Activated CD8-positive, alpha-beta memory T cell treated with anti-CD3 and anti-CD28 coated beads, Interleukin-2, amount 50 U/mL, for 4 hours (primary cell): ENCODE results near the gene HS3ST5.
"Not testable (repeated sequence)": the region's sequence is repeated elsewhere in the genome, so short reads cannot be mapped to it uniquely, and the experiment has no call there.

Source experiments
- DNase-seq: peaks from one replicate; pipeline ENCODE4 v3.0.0-alpha.2; 2020

The HS3ST5 gene

DNA sequence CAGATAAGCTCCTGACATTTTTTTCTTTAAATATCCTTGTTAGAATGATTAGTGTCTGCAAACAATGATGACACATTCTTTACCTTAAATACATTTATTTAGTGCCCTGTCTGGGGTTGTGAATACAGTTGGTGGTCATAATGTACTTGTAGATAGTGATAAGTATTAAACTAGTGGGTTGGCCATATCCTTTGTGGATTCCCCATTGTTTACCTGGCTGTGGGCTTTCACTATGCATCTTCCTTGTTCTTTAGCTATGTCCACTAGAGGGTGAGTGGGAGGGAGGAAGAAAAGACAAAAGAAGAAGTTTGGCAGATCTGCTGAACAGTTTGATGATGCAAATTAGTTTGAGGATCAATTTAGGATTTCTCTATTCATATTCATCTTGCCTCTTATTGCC is 15.7 kb downstream of the HS3ST5 start:
- DNase-seq: no peak

DNA sequence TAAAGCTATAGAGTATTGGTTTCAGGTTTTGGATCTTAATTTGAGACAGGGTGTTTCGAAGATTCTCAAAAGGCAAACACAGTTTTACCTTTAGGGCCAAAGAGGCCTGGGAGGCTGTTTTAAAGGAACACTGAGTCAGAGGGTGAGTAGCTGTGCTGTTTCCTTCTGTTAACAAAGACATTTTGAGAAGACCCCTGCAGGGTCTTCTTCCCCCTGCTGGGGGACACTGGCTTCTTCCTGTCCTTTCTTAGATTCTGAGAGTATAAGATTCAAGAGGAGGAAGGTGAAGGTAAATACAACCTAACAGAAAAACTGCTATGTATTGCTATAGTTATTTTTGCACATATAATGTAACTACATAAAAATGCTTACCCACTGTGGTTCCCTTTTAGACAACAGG is 19.0 kb downstream of the HS3ST5 start:
- no peak for DNase-seq

- DNase-seq: no peak
Observed at GRCh38 chr6:114319749-114320148, 23.1 kb downstream of the HS3ST5 start.

DNA sequence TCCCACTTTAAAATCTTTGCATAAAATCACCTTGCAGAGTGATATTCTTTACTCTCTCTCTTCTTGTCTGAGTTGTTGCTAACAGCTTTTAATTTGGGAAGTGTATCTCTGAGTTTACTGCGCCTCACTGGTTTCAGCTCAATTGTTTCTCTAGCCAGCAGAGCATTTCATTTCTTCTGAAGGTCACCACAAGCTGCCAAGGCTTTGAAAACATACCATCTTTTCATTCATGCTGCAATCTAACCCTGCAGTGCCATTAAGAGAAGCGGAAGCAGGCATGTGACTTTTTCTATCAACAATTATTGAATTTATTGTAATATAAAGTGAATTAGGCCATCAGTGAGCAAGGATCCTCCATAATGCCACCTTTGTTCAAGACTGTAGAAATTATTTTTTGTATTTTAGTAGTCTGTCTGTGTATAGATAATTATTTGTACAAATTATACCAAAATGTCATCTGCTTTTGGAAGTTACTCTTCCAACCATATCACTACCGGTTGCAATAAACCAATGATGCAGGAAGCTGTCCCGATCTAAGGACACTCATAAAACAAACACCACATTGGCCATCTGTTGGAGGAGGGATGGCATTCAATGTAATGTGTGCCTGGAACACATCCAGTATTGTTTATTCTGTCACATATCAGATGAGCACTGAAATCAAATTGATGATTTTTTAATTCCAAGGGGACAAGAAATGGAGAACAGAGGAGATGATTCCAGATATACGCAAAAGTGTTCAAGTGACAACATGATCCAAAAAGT is 26.8 kb downstream of the HS3ST5 start:
- no peak for DNase-seq

DNA sequence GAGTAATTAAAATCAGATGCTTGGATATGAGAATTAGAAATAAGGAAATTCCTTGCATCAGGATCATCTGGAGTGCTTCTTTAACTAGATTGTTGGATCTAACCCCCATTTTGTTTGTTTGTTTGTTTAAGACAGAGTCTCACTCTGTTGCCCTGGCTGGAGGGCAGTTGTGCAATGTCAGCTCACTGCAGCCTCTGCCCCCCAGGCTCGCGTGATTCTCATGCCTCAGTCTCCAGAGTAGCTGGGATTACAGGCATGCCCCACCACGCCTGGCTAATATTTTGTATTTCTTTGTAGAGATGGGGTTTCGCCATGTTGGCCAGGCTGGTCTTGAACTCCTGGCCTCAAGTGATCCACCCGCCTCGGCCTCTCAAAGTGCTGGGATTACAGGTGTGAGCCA is 29.0 kb downstream of the HS3ST5 start:
- DNase-seq: not testable (repeated sequence)

DNA sequence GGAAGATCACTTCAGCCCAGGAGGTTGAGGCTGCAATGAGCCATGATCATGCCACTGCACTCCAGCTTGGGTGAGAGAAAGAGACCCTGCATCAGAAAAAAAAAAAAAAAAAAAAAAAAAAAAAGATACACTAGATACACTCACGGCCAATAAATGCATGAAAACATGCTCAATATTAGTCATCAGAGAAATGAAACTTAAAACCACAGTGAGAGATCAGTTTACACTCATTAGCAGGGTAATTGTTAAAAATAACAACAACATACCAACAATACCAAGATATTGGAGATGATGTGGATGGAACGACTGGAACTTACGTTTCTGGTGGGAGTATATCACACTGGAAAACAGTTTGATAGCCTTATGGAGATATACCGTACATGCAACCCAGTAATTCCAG is 29.9 kb downstream of the HS3ST5 start:
- DNase-seq: no peak

- no peak for DNase-seq
Observed at GRCh38 chr6:114310053-114310452, 32.8 kb downstream of the HS3ST5 start.

- DNase-seq: no peak
Observed at GRCh38 chr6:114304304-114304887, 38.4 kb downstream of the HS3ST5 start.

DNA sequence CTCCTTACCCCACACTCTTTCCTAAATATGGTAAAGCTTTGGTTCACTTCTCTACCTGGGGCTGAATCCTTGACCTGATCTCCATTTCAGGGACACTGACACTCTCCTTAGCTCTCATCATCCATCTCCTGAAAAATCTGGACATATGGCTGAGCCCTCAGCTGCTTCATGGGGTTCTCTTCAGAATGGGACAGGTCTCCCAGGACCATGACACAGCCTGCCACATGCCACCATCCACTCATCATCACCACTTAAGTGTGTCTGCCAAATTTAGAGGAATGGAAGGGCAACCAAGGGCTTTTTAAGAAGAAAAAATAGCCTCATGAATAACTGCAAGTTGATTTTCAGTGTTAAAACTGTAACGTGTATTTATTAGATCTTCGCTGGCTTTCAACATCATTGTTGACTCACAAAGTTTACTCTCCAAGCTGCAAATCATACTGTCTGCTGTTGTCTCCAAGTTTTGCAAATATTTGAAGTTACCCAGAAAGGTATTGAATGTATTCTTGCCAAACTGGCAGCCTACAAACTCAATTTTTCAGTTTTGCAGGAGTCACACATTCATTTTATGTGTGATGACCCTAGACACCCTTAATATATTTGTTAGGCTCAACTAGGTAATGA is 41.1 kb downstream of the HS3ST5 start:
- no peak for DNase-seq

DNA sequence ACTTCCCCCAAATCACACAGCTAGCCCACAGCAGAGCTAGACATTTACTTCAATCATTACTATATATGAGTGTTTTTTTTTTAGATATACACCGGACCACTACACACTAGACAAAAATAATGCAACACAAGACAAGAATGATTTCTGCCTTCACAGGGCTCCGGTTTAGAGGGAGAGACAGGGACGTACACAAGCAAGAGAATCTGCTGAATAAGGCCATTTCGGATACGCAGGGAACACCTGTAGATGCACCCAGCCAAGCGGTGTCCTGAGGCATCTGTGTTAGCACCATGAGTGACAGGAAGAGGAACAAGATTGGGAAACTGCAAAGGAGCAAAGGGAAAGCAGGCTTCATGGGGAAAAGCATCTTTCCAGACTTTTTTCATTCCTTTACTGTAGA is 45.7 kb downstream of the HS3ST5 start:
- DNase-seq: no peak

- DNase-seq: no peak
Observed at GRCh38 chr6:114292431-114292830, 50.4 kb downstream of the HS3ST5 start.

DNA sequence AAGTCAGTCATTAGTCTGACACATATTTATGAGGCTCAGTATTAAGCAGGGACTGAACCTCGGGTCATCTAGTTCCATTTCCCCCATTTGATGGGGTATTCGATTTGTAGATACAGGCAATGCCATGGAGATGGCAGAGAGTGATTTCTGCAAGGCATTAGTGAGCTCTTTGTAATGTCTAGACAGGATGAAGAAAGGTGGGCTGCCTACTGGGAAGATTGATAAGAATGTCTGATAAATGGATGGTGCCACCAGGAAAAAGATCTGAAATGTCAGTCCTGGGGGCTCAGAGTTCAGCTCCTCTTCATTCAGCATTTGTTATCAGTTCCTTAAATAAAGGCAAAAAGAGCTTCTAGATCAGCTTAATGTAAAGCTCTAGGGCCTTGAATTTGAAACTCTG is 51.4 kb downstream of the HS3ST5 start:
- DNase-seq: no peak

DNA sequence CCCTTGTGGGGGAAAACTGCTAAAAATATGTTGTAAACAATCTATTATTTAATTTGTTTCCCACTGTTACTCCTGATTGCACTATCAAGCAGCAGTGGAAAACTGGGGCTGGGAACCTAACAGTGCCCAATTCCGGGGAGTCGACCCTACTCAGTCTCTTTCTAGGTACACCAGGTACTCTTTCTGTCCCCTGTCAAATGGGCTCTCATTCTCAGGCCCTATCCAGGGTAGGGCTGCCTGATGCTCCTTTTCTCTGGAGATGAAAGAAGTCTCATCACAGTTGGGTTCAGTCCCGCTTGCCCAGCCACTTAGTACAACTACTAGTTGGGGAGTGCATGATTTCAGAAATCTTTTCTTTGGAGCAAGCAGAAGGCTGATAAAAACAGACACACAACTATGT is 52.0 kb downstream of the HS3ST5 start:
- DNase-seq: no peak

- DNase-seq: no peak
Observed at GRCh38 chr6:114288701-114289495, 53.9 kb downstream of the HS3ST5 start.

- DNase-seq: no peak
Observed at GRCh38 chr6:114287461-114287860, 55.4 kb downstream of the HS3ST5 start.

DNA sequence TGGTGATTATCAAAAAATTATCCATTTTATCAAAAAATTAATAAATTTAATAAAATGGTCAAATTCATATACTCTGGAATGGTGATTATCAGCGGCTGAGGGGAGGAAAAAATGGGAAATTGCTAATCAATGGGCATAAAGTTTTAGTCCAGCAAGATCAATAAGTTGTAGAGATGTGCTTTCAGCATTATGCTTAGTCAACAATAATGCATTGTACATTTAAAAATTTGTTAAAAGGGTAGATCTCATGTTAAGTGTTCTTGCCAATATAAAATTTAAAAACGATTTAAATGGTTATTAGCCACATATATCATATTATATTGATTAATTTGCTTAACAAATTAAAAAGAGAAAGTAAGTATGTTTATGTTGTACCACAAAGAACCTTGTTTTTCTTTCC is 56.6 kb downstream of the HS3ST5 start:
- DNase-seq: no peak

DNA sequence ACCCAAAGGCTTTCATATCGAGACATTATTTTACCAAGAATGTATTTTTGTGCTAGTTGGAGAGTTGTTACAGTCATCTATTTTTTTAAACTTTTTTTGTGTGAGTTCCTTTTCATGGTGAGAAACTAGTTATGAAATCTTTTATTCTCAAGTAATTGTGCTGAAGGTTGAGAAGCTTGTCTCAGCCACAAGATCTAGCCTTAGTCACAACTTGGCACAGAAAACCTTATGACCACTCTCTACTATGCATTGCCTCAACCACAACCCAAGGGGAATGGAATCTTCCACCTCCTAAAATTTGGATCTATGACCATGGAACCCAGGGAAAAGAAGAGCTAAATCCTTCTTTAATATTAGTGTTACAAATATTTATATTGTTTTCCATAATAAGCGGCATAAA is 58.5 kb downstream of the HS3ST5 start:
- DNase-seq: no peak

DNA sequence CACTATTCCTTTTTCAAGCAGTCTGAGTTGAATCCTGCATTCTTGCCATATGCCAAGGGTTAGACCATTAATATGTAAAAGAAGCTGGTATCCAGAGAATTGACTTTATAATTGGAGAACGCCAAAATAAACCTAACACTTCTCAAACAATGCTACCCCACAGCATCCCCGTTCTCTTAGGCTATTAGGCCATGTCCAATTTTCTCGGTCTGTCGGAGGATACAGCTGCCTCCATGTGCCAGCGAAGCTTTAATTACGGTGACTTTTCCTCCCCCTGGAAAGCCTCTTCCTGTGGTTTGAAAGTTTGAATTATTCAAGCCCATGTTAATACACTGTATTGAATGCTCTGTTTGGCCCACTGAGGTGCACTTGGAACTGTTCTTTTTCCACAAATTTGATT is 60.5 kb downstream of the HS3ST5 start:
- no peak for DNase-seq

DNA sequence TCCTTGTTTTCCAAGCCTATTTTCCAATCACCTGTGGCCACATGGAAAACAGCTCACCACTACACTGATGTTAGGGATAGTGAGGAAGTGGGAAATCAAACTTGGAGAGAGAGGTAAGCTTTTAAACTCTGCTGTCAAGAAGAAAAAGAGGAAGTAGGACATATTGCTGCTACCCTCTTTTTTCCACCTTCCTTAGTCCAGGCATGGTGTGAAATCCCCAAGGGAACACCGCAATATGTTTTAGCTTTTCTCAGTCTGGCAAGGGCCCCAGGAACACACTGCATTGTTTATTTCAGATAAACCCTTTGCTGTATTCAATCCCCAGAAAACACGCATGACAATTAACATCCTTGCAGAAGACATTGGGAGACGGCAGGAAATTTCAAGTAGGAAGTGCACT is 61.3 kb downstream of the HS3ST5 start:
- no peak for DNase-seq

DNA sequence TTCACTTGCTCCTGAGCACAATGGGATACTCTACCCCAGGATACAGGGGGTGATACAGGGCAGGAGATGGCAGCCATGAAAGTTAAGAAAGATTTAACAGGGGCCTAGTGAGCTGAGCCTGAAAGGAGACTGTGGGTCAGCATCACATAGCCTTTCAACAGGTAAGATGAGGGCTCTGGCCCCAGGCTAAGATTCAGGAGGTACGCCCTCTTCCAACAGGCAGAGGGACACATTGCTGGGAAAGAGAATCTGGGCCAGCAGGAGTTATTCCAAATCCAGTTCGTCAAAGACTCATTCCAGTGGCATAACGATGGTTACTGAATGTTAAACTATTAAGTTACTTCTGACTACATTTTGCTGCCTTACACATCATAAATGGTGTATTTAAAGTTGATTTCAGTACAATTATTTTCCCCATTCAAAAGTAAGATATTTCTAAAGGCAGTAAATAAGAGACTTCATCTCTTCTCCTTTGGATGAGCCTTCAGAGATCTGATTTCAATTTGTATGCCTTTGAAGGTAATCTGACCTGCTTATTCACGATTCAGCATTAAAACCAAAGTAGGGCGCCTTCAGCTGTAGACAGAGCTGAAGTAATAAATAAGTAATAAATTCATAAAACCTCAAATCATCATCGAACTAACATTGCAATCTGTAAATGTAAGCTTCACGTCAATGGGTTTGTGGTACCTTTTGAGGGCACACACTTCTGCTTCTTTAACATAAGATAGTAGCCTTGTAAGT is 62.4 kb downstream of the HS3ST5 start:
- no peak for DNase-seq

GRCh38 chr6:114277220-114277619 is 65.6 kb downstream of the HS3ST5 start:
- DNase-seq: no peak

- no peak for DNase-seq
Observed at GRCh38 chr6:114276783-114277182, 66.0 kb downstream of the HS3ST5 start.

DNA sequence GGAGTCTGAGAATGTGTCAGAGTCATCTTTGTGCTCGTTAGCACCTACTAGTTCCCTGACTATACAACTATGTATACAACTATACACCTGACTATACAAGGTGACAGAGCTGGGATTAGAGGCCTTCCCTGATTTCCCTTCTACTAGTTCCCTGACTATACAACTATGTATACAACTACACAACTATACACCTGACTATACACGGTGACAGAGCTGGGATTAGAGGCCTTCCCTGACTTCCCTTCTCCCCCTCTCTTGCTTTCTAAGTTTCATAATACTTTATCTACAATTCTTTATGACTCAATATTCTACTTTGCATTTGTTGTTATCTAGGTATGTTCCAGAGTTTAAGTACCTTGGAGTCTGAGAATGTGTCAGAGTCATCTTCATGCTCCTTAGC is 68.0 kb downstream of the HS3ST5 start:
- DNase-seq: no peak
